GM12892 (cell line): ENCODE data around the gene KCNMA1.

Experiments used
- POLR2A ChIP-seq: IDR thresholded peaks from 2 replicates; pipeline ENCODE4 v1.6.1; 2011; ENCODE audit warnings: low read depth, low read length, control low read depth
- POLR2AphosphoS5 ChIP-seq: IDR thresholded peaks from 2 replicates; pipeline ENCODE4 v1.6.1; 2011; ENCODE audit warnings: low read depth, low read length, control low read depth
- TAF1 ChIP-seq: IDR thresholded peaks from 2 replicates; pipeline ENCODE4 v1.6.1; 2011; ENCODE audit warnings: low read depth, mild to moderate bottlenecking, control low read depth, low read length, borderline replicate concordance

DNA sequence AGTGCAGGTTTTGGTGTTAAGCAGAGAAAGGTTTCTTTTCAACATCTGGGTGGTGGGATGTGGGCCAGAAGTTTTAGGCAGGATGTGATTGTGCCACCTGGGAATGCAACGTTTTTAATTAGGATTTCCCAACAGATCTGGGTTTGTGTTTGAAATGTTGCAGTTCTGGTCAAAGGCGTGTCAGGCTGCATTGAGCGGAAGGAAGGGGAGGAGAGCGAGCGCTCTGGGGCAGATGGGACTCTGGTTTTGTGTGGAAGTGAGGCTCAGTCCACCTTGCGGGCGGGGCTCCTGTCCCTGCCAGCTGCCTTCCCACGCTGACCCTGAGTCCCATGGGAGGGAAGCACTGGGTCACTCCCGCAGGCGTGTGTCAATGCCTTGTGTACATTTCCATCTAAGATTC is 767.7 kb downstream of the KCNMA1 start:
- TF ChIP-seq POLR2A (no peak), POLR2AphosphoS5 (no peak), TAF1 (no peak)
